Stimulated activated CD4-positive, alpha-beta T cell treated with anti-CD3 and anti-CD28 coated beads, Interleukin-1b, Interleukin-23, amount 100 ng/mL, for 4 hours (primary cell): ENCODE results near the gene ZNRF3.
"Not testable (repeated sequence)": the region's sequence is repeated elsewhere in the genome, so short reads cannot be mapped to it uniquely, and the experiment has no call there.

Source experiments
- DNase-seq, 2 donors: peaks; one replicate each; pipeline ENCODE4 v3.0.0-alpha.2; 2020; ENCODE audit warnings: low read depth in 2 of 2

ZNRF3 gene

DNA sequence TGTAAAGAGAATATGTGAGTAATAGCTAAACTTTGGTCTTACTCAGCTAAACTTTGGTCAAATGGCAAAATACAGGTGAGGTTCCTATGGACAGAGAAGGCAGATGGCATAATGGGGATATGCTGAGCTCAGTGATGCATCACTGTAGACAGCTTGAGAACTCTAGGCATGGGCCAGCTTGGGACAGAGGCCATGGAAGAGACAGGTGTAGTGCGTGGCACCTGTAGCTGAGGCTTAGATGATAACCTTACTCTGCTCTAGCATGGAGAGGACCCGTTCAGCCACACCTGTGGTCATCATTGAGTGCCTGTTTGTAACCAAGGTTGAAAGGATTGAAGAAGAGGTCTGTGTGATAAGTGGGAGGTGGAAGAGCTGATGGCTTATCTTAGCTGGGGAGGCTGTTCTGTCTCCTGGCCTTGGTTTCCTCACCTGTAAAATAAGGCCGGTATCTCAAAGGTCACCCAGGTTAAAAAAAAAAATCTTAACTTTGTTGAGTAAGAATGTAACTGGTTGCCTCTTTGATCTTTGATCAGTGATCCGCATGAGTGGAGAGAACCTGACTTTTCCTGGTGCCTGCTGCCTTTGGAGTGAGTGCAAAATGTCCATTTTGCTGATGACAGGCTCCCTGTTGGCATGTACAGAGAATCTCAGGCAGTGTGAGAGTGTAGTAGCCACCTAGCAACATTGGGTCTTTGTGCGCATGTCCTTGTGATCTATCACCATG lies 48.6 kb downstream of the ZNRF3 start:
- DNase-seq, result no peak

DNA sequence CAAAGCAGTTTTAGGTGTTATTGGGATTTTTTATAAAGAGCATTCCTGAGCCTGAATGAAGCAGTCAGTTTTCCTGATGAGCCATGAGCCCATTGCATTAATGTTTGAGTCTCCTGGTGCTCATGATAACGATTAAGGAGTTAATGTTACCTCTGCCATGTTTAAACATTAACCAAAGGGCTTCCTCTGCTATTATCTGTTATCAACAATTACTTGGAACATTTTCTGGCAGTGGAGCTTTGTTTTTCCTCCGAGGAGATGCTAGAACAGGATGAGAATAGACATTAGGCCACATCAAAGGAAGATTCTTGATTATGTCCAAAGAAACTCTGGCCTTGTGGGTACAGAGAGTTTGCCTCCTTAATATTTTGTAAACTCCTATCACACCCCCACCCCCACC lies 49.9 kb downstream of the ZNRF3 start:
- no peak for DNase-seq

GRCh38 chr22:28934026-28934425 lies 50.7 kb downstream of the ZNRF3 start:
- no peak for DNase-seq

GRCh38 chr22:28935140-28935539 lies 51.8 kb downstream of the ZNRF3 start:
- DNase-seq, result no peak

DNA sequence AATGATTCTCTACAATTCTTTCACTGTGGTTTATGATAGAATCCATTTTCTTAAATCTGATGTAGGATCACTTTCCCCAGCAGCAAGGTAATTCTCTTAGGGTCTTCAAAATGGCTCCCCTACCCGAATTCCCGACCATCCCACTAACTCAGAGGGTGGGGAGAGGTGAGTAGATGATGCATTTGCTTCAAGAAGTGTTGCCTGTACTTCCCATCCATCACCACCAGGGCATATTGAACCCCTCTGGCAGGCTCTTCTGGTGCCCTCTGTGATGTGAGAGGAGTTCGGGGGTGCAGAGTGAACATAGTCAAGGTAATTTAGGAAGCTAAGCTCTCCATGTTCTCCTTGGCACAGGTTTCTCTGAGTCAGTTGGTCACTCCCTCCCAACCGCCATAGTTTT lies 52.3 kb downstream of the ZNRF3 start:
- no peak for DNase-seq

DNA sequence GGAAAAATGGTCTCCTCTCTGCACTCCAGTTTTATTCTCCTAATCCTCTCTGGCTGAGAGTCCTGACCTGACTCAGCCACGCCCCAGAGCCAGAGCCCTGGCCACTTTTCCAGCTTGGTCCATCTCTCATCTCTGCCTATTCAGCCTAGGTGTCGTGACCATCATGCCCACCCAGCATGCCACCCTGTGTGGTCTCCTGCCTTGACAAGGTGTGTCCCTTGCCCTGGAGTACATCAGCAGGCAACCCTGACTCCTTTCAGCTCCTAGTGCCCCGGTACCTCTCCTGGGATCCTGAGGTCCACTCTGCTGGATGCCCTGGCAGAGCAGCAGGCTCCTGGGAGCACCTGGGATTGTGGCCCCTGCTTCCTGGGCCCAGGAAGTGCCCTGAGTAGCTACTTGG lies 52.8 kb downstream of the ZNRF3 start:
- no peak for DNase-seq

GRCh38 chr22:28937206-28938025 lies 54.0 kb downstream of the ZNRF3 start:
- DNase-seq, result no peak

- DNase-seq, result no peak
These were observed 55.0 kb downstream of the ZNRF3 start for GRCh38 chr22:28938286-28938833.

- no peak for DNase-seq
These were observed 56.0 kb downstream of the ZNRF3 start for GRCh38 chr22:28939394-28939793.

GRCh38 chr22:28939932-28940331 lies 56.6 kb downstream of the ZNRF3 start:
- DNase-seq, result no peak

GRCh38 chr22:28940441-28940840 lies 57.1 kb downstream of the ZNRF3 start:
- no peak for DNase-seq

GRCh38 chr22:28942333-28942732 lies 59.0 kb downstream of the ZNRF3 start:
- DNase-seq, result no peak

DNA sequence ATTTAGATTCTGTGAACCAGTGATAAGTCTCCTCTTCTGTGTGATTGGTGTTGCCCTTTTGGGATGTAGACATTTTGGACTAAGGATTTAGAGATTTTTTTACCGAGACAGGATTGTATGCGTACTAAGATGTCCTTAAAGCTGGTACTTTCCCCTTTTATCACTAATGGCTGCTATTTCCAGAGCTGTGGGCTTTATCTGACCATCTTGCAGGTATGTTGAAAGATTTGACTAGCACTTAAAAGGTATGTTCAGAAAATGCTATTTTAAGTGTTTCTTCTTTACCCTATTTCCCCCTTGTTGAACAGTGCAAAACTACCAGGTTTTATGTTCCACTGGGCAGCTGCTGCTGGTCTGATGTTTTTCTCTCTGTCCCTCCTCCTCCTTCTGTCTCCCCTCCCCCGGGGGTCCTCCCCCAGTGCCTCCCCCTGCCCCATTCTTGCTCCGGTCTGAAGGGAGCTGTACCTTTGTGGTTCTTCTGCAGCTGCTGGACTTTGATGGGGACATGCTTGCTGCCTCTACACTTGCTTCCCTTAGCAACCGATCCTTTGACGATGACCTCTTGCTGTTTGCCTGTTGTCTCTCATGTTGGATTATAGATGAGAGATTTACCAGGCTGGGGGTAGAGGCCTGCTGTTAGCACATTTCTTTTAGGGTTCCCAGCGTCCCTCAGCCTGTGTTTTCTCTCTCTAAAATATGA lies 59.6 kb downstream of the ZNRF3 start:
- DNase-seq, result no peak

GRCh38 chr22:28943501-28943879 lies 60.1 kb downstream of the ZNRF3 start:
- no peak for DNase-seq

DNA sequence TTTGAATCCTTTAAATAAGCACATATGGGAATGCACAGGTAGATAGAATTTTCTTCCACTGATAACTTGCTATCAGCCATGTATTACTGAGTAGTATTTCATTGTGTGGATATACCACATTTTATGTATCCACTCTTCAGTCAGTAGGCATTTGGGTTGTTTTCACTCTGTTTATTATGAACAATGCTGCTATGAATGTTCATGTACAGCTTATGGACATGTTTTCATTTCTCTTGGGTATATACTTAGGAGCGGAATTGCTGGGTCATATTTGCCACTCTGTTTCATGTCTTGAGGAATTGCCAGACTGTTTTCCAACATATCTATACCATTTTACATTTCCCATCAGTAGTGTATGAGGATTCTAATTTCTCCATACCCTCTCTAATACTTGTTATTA lies 63.8 kb downstream of the ZNRF3 start:
- DNase-seq, result no peak

DNA sequence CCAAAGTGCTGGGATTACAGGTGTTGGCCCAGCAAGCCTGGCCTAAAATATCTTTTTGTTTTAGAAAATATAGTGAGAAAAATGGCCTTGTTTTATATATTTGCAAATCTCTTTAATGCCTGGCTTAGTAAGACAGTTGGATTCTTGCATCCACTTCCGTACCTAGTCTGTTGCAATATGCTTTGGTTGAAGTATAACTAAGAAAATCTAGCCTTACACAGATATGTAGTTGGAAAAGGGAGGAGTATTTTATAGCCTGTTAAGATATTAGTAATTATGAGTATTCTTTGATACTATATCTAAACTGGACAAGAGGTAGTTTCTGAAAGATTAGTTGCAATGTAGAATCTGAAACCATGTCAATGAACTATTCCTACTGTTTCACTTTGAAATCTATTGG lies 65.1 kb downstream of the ZNRF3 start:
- no peak for DNase-seq

GRCh38 chr22:28948860-28949551 lies 65.6 kb downstream of the ZNRF3 start:
- not testable (repeated sequence) for DNase-seq

GRCh38 chr22:28949788-28950187 lies 66.4 kb downstream of the ZNRF3 start:
- DNase-seq, result no peak

DNA sequence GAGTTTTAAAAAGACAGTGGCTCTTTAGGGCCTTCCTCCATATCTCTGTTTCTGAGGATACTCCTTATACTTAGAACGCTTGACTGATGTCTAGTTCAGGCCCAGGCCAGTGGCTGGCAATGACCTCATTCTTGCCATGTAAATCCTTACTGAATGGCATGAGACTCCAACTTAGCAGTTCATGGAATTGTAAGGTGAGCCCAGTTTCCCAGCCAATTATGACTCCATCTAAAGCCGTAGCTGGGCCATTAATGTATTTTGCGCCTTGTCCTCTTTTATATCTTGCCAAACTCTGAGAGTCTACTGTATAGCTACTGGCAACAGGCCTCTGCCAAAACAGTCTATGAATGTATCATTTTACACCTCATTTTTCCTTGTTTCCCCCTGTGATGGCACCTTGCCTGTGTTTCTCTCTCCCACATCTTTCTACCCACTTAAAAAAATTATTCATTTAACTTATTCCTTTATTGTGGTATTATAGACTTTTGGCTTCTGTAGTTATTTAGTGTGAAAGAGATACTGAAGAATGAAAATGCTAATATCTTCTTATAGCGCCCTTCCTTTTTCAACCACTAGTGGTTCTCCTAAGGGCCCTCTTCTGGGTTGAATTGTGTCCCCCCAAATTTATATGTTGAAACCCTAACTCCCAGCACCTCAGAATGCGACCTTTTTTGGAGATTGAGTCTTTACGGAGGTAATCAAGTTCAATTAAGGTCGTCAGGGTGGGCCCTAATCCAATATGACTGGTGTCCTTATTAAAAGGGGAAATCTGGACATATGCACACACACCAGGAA lies 67.4 kb downstream of the ZNRF3 start:
- DNase-seq, result no peak

DNA sequence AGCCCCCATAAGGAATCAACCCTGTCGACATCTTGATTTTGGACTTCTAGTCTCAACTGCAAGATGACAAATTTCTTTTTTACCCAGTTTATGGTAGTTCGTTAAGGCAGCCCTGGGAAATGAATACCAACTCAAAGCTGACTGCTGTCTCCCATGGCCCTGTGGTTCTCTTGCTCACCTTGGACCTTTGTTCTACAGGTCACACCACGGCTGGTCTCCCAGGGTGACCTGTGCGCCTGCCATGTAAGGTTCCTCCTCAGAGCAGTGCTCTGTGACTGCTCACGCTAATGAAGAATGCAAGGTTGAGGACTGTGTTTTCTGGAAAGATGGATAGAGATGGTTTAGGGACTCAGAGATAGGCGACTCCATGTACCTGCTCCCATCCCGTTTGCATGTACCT lies 68.2 kb downstream of the ZNRF3 start:
- DNase-seq, result no peak

DNA sequence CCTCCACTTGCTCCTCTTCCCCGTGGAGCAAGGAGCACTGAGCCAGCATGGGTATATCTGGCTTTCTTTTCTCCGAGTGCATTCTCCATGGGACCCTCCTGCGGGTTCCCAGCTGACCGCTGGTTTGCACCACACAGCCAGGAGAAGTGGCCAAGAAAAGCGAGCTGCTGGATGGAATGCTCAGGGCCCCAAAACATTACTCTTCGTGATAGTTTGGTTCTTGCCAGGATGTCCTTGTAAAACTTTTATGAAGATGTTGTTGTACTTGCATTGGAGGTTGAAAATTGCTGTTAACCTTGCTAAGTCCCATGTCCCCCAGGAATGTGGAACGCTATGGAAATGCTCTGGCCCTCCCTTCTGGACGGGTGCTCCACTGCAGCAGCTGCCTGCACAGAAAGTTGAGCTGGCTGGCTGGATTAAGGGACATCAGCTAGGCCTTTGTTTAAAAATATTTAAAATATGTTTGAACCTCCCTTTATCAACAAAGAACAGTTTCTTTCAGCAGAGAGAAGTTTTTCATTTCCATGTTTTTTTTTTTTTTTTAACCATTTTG lies 68.7 kb downstream of the ZNRF3 start:
- no peak for DNase-seq
